NCI-H748 treated with DMSO at 0.1 percent for 48 hours (cell line): Measurements from ENCODE around the gene EFEMP1.

Source experiments
- DNase-seq: peaks from one replicate; lab custom pipeline; 2025; lab: John Stamatoyannopoulos, UW

Gene EFEMP1

DNA sequence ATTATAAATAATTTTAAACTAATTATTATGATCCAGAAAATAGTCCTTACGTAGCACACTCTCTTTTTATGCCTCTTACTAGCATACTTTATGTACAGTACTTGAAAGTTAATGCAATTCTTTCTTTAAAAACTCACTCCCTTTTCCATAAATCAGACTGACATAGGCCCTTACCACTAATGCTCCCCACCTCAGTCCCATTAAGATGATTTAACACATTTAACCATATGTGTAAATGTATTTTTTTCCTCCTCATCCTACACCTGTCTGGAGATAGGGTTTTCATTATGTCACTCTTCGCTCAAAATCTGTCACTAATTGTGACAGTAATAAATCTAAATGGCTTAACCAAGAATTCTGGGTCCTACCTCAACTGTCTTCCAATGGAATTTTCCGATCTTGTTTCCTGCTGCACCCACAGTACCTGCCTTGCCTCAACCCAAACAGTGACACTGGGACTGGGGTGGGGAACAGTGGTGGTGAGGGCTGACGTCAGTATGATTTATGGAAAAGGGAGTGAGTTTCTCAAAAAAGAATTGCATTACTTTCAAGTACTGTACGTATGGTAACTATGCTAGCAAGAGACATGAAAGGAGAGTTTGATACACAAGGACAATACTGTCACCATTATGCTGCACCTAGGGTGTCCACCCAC is 25.1 kb downstream of the EFEMP1 start:
- DNase-seq: no peak

GRCh38 chr2:55896633-55897032 is 26.9 kb downstream of the EFEMP1 start:
- DNase-seq: no peak

DNA sequence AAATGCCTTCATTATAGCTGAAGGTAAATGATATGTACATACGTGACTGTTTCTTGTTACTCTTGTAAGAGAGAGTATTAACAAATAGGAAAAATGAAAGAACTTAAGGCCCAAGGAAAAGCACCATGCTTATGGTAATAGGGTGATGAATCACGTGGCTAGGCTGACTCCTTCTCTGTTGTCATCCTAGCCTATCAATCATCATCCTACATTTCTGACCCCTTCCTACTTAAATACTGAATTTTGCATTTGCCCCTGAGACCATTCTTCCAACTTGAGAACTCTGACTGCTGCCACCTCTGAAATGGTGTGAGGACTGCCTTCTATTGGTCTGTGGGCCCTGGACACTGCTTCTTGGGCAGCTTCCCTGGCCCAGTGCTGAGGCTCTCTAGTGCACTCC is 28.9 kb downstream of the EFEMP1 start:
- no peak for DNase-seq

- no peak for DNase-seq
Observed at GRCh38 chr2:55891671-55892094, 31.9 kb downstream of the EFEMP1 start.

DNA sequence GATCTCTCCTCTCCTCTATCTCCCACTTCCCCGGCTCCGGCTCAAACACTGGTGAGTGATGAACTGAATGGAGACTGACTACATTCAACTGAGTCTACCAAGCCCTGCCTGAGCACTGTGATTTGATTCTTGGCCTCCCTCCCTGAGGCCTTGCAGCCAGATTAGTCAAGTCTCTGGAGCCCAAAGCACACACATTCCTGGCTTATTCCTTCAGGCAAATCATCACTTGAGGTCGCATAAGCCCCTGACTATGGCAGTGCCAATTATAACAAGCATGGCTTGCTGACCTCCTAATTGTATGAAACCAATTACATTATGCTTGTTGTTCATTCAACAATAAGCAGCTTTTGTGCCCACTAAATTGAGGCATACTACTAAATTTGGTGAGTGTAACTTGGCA is 34.6 kb downstream of the EFEMP1 start:
- DNase-seq: no peak

- no peak for DNase-seq
Observed at GRCh38 chr2:55887901-55888624, 35.5 kb downstream of the EFEMP1 start.

DNA sequence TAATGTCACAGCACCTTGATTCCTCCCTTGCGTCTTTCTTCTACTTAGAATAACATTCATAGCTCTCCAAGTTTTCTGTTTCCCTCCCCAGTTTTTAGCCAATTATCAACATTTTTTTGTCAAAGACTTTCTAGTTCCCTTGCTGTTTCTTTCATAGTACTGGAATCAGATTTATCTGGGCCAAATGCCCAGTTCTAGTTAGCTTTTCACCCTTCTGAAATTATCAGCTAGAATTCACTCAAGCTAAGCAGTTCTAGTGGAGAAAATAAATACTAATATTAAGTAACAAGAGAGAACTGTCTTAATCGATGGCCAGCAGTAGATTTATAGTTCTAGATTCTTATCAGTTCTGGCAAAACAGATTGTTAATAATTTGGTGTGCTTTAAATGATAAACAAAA is 36.2 kb downstream of the EFEMP1 start:
- DNase-seq: no peak

- DNase-seq: no peak
Observed at GRCh38 chr2:55885944-55886281, 37.7 kb downstream of the EFEMP1 start.

GRCh38 chr2:55885127-55885943 is 38.2 kb downstream of the EFEMP1 start:
- no peak for DNase-seq

- DNase-seq: no peak
Observed at GRCh38 chr2:55883829-55884228, 39.8 kb downstream of the EFEMP1 start.

- no peak for DNase-seq
Observed at GRCh38 chr2:55883357-55883756, 40.2 kb downstream of the EFEMP1 start.

GRCh38 chr2:55882954-55883353 is 40.6 kb downstream of the EFEMP1 start:
- no peak for DNase-seq

DNA sequence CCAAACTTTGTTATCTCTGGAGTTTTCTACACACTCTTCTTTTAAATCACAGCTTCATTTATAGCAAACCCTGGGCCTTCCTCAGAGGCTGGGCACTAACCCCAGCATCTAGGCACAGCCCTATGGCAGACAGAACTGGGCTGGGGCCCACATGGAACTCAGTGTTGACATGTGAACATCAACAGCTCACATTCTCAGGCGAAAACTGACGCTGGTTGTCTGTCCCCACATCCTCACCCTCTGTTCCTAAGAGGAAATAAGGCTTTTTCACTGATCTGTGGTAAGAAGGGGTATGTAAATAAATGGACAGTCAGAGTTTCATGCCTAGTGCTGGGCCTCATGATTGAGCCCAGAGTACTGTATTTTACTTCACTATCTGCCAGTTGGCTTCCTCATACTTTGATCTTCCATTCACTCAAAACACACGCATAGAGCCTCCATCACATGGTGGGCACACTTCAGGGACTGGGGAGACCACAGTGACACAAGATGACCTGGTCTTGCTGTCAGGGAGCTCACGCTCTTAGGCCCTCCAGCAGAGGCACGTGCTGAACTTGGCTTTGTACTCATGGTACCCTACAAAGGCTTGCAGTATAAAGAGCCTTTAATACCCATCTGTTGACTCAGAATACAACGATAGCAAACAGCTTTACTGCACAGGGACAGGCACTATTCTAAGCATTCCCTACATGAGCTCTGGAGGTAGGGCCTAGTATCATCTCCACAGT is 43.0 kb downstream of the EFEMP1 start:
- DNase-seq: no peak

GRCh38 chr2:55879976-55880375 is 43.6 kb downstream of the EFEMP1 start:
- no peak for DNase-seq

- no peak for DNase-seq
Observed at GRCh38 chr2:55877087-55877436, 46.5 kb downstream of the EFEMP1 start.

GRCh38 chr2:55876429-55877086 is 47.0 kb downstream of the EFEMP1 start:
- no peak for DNase-seq

GRCh38 chr2:55875434-55876135 is 48.0 kb downstream of the EFEMP1 start:
- DNase-seq: no peak

DNA sequence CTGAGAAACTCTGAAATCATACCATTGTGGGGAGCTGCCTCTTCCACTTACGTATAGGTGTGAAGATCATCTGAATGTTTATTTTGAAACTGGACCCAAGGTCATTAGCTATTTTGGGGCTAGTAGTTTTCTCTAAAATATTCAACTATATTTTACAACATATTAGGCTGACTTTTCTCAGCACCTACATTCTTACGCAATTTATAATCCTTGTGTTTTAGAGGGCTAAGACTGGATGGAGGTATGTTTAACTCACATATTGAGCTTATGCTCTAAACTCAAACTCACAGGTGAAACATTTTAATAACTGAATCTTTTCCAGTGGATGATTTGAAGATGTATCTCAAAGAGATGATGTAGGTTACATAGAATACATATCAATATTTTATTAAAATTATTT is 49.2 kb downstream of the EFEMP1 start:
- DNase-seq: no peak

- no peak for DNase-seq
Observed at GRCh38 chr2:55871637-55872036, 51.9 kb downstream of the EFEMP1 start.

DNA sequence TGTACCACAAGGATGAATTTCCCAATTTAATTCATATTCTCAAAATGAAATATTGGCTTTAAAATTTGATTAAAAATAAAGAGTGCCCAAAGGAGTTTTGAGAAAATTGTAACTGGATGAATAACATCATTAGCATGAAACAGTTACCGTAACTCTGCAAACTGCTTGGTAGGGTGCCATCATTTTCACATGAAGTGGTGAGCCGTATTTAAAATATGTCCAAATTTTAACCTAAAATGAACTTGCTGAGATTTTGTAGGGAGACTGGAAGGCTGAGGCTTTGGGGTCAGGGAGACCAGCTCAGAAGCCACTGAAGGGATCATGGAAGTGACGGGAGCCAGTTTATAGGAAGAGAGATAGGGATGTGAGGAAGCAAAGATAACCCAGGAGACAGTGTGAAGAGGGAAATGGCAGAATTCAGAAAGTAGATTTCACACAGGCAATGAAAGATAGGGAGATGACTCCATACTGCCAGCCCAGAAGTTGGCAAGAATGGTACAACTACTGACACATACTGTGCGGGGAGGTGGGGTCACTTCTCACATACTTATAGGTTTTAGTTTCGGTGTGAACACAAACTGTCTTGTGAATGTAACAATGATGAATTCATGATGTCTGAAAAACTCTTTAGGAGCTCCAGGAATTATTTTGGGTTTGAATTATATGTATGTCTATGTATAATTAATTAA is 53.8 kb downstream of the EFEMP1 start:
- DNase-seq: no peak
